ENCODE results near the gene FABP3. TPM values are rescaled to one million over a fixed set of nuclear protein-coding genes. Genes with fewer than 3 reads are reported as not detected.
A peak's percentile ranks its signal among the peaks of the same experiment; 100 is the strongest.

The FABP3 gene
- total and polyA plus RNA-seq, 2 of the 13 experiments (the other 11 are each of a cell fraction or from before 2014, with no cell fraction given), result 0.21 to 0.24 TPM

DNA sequence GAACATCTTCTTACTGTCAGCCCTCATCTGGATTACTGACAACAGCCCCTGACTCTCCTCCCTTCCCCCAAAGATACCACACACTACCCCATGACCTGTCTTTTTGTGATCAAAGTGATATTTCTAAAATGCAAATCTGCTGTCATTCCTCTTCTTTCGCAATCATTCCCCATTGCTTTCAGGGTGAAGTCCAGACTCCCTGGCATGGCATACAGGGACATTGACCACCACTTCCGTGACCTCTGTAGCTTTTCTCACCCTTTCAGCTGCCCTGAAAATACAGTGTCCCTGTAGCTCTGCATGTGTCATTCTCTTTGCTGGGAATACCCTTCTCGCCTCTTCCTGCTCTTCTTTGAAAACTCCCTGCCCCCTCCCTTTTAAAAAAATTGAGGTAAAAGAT, 44.3 kb upstream of the FABP3 start (continued):
- TF ChIP-seq PPARG (CRISPR knock-in tag; conservative IDR thresholded peaks at IDR 0.05) (peak; percentile 84), MAZ (IDR thresholded peaks at IDR 0.05; ENCODE audit: borderline replicate concordance, low read depth, low read length) (0 out of 2 replicates have a peak, but pooled peaks have one; percentile 6), MAZ (CRISPR knock-in tag; IDR thresholded peaks at IDR 0.05; ENCODE audit: low read depth) (no peak), TARDBP (CRISPR knock-in tag; IDR thresholded peaks at IDR 0.05) (peak; percentile 92), ZNF501 (CRISPR knock-in tag; IDR thresholded peaks at IDR 0.05) (no peak), ZSCAN25 (CRISPR knock-in tag; IDR thresholded peaks at IDR 0.05) (peak; percentile 66; the same call in 1 of the 2 replicates), HDAC6 (IDR thresholded peaks at IDR 0.05; ENCODE audit: low read depth, low read length) (no peak), ZNF451 (CRISPR knock-in tag; IDR thresholded peaks at IDR 0.05) (no peak), RNF2 (conservative IDR thresholded peaks at IDR 0.05; ENCODE audit: low read depth) (no peak), ZNF232 (CRISPR knock-in tag; IDR thresholded peaks at IDR 0.05; ENCODE audit: borderline replicate concordance) (no peak), THYN1 (CRISPR knock-in tag; IDR thresholded peaks at IDR 0.05; ENCODE audit: borderline replicate concordance, low read depth) (no peak), ZMYM4 (CRISPR knock-in tag; IDR thresholded peaks at IDR 0.05) (peak; percentile 72), GATA4 (IDR thresholded peaks at IDR 0.05; ENCODE audit: borderline replicate concordance, low read depth) (peak; percentile 25; the same call in 1 of the 2 replicates), KLF13 (CRISPR knock-in tag; IDR thresholded peaks at IDR 0.05) (no peak), TCF7L2 (IDR thresholded peaks at IDR 0.05; ENCODE audit: low read depth, low read length) (no peak), ZBTB7A (CRISPR knock-in tag; IDR thresholded peaks at IDR 0.05) (no peak; the same call in 1 of the 2 replicates), SUZ12 (IDR thresholded peaks at IDR 0.05; ENCODE audit: low read depth, low read length) (no peak), MEIS1 (CRISPR knock-in tag; IDR thresholded peaks at IDR 0.05; ENCODE audit: borderline replicate concordance) (peak; percentile 91; the same call in 1 of the 2 replicates), DMAP1 (CRISPR knock-in tag; IDR thresholded peaks at IDR 0.05) (peak; percentile 50; the same call in 1 of the 2 replicates), LCORL (IDR thresholded peaks at IDR 0.05) (peak; percentile 61; the same call in 1 of the 2 replicates), LCORL (CRISPR knock-in tag; IDR thresholded peaks at IDR 0.05) (peak; percentile 97), RXRA (CRISPR knock-in tag; IDR thresholded peaks at IDR 0.05) (peak; percentile 93; the same call in 1 of the 2 replicates)
- TF ChIP-seq, protein P1, sequence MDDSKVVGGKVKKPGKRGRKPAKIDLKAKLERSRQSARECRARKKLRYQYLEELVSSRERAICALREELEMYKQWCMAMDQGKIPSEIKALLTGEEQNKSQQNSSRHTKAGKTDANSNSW (CRISPR knock-in tag; IDR thresholded peaks at IDR 0.05; ENCODE audit: borderline replicate concordance), result no peak
- TF ChIP-seq, protein P2, sequence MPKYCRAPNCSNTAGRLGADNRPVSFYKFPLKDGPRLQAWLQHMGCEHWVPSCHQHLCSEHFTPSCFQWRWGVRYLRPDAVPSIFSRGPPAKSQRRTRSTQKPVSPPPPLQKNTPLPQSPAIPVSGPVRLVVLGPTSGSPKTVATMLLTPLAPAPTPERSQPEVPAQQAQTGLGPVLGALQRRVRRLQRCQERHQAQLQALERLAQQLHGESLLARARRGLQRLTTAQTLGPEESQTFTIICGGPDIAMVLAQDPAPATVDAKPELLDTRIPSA (CRISPR knock-in tag; IDR thresholded peaks at IDR 0.05; ENCODE audit: borderline replicate concordance), result no peak
- TF ChIP-seq, protein P3, sequence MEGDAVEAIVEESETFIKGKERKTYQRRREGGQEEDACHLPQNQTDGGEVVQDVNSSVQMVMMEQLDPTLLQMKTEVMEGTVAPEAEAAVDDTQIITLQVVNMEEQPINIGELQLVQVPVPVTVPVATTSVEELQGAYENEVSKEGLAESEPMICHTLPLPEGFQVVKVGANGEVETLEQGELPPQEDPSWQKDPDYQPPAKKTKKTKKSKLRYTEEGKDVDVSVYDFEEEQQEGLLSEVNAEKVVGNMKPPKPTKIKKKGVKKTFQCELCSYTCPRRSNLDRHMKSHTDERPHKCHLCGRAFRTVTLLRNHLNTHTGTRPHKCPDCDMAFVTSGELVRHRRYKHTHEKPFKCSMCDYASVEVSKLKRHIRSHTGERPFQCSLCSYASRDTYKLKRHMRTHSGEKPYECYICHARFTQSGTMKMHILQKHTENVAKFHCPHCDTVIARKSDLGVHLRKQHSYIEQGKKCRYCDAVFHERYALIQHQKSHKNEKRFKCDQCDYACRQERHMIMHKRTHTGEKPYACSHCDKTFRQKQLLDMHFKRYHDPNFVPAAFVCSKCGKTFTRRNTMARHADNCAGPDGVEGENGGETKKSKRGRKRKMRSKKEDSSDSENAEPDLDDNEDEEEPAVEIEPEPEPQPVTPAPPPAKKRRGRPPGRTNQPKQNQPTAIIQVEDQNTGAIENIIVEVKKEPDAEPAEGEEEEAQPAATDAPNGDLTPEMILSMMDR (CRISPR knock-in tag; IDR thresholded peaks at IDR 0.05), result 0 out of 2 replicates have a peak, but pooled peaks have one; percentile 19
- TF ChIP-seq, protein P4, sequence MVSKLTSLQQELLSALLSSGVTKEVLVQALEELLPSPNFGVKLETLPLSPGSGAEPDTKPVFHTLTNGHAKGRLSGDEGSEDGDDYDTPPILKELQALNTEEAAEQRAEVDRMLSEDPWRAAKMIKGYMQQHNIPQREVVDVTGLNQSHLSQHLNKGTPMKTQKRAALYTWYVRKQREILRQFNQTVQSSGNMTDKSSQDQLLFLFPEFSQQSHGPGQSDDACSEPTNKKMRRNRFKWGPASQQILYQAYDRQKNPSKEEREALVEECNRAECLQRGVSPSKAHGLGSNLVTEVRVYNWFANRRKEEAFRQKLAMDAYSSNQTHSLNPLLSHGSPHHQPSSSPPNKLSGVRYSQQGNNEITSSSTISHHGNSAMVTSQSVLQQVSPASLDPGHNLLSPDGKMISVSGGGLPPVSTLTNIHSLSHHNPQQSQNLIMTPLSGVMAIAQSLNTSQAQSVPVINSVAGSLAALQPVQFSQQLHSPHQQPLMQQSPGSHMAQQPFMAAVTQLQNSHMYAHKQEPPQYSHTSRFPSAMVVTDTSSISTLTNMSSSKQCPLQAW (CRISPR knock-in tag; IDR thresholded peaks at IDR 0.05), result peak; percentile 79
- TF ChIP-seq, protein P5, sequence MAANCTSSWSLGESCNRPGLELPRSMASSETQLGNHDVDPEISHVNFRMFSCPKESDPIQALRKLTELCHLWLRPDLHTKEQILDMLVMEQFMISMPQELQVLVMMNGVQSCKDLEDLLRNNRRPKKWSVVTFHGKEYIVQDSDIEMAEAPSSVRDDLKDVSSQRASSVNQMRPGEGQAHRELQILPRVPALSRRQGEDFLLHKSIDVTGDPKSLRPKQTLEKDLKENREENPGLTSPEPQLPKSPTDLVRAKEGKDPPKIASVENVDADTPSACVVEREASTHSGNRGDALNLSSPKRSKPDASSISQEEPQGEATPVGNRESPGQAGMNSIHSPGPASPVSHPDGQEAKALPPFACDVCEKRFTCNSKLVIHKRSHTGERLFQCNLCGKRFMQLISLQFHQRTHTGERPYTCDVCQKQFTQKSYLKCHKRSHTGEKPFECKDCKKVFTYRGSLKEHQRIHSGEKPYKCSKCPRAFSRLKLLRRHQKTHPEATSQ (CRISPR knock-in tag; IDR thresholded peaks at IDR 0.05; ENCODE audit: borderline replicate concordance), result no peak
